NCI-H187 treated with DMSO at 0.1 percent for 48 hours (cell line): Measurements from ENCODE around the gene C17orf107.

Experiments used
- DNase-seq: peaks from one replicate; lab custom pipeline; 2025; lab: John Stamatoyannopoulos, UW

Gene C17orf107

DNA sequence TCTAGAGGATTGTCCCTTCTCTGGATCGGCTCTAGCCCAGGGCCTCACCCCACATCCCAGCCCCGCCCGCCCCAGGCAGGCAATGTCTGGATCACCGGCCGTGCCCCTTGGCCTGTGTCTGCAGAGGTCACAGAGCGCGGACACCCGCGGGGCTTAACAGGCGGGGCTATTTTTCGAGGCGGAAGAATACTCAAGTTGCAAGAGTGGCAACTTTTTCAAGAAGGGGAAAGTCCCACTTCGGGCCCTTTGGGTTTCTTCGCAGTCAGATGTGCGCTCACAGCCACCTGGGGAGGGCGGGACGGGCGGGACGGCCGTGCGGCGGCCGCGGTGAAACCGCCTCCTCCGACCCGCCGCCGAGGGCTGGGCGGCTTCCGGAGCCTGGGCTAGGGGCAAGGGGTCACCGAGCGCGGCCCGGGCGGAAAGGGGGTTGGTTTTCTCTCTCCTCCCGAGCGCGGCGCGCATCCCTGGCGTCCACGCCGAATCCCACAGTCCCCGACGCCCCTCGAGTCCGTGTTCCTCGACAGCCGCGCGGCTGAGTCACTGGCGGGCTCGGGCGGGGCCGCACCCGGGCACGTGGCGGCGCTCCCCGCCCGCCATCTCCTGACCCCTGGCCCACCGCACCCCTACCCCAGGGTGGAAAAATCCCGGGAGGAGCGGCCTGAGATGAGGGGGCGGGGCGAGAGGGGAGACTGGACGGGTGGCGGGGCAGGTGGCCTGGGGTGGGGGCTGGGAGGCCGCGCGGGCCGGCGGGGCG, 50.2 kb downstream of the C17orf107 start:
- DNase-seq: no peak

DNA sequence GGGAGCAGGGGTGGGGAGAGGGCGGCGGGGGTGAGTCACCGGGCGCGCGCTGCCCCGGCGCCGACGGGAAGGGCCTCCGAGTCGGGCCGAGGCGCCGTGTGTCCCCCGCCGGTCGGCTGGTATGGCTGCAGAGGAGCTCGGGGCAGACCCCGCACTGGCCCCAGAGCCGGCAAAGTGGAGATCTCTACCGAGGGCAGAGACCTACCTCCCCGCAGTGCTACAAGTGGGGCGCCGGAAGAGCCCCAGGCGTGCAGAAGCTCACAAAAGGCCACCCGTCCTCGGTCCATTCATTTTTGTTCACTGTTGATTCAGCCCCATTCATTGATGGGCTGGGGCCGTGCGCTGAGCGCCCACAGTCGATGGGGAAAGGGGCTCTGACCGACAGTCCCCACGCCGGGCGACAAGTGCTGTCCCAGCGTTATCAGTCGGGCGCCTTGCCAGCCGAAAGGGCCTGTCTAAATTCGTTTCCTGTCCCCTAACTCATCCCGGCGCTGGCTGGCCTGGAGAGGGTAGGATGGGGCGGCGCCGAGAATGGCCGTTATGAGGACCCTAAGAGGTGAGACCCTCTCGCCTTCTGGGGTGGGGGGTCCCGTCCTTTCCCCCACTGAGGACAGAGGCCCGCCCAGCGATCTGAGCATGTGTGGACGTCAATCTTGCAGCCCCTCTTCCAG, 50.9 kb downstream of the C17orf107 start:
- DNase-seq: no peak

DNA sequence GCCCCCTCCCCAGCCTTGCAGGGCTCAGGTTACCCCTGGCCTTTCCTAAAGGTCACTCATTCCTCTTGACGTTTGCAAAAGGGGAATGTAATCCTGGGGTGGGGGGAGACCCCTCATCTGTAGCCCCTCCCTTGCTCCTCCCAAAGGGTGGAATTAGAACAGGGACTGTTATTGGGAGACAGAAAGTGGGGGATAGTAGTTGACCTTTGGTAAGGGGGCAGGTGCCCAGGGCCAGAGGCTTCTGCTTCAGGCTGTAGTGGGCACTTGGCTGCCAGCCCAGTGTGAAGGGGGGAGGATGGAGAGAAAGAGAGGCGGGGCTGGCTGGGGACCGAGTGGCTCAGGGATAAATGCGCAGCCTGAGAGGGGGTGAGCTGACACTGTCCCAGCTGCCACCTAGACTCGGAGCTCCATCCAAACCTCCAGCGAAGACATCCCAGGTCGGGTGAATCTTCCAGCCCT, 51.4 kb downstream of the C17orf107 start, which contains the start of gene ENO3:
TSS of gene ENO3 (plus strand) at position 374 of the 459 bp plus-strand sequence. CDS start 711 bp downstream, outside the sequence.
- no peak for DNase-seq

DNA sequence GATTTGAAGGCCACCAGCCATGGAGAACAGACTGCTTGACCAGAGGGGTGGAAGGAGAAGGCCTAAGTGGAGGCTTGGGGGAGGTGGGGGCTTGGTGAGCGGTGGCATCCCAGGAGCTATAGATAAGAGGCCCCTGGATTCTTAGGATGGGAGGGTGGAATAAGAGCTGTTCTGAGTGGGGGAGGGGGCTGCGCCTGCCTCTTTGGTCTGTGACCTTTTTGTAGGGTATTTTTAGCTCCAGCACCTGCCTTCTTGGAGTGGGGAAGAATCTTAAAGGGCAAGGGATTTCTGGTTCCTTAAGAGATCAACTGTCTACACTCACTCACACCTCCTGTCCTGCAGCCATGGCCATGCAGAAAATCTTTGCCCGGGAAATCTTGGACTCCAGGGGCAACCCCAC, 52.1 kb downstream of the C17orf107 start:
- no peak for DNase-seq
